Esophagus squamous epithelium (tissue), 4 donors: Measurements from ENCODE around the gene CRB2.

Experiments used
- POLR2A ChIP-seq, 4 donors: fragments of 450-650 bp; IDR thresholded peaks; one replicate each; pipeline ENCODE4 v1.6.1; 2017; ENCODE audit warnings: antibody characterized with exemption in 4 of 4, mild to moderate bottlenecking in 4 of 4, moderate library complexity in 3 of 4
- TF ChIP-seq, protein P1 (sequence below), 6 experiments: fragments of 450-650 bp in 4 of 6; fragments of 200-600 bp in 2 of 6; sonication (generic) in 2 of 6; IDR thresholded peaks; one replicate each; pipeline ENCODE4 v1.5.1; 2016 to 2019; ENCODE audit warnings: antibody characterized with exemption in 6 of 6, mild to moderate bottlenecking in 4 of 6, moderate library complexity in 4 of 6

DNA sequence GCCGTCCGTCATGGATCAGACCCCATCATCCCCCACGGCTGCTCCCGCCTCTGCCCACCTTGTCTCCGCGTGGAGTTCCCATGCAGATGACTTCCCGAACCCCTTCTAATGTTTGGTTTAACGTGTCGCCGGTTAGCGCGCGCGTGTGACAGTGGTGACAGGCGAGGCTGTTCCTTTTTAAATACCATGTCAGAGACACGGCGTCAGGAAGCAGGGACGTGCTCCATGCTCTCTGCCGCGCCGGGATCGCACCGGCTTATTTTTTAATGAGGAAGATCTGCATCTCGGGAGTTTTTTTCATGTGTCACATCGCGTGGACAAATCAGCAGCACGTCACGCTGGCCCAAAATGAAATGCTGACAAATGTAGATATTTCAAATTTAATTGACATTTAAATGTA, 35.9 kb downstream of the CRB2 start:
- no peak for TF ChIP-seq POLR2A (IDR thresholded peaks at IDR 0.05)
- TF ChIP-seq, protein P1, sequence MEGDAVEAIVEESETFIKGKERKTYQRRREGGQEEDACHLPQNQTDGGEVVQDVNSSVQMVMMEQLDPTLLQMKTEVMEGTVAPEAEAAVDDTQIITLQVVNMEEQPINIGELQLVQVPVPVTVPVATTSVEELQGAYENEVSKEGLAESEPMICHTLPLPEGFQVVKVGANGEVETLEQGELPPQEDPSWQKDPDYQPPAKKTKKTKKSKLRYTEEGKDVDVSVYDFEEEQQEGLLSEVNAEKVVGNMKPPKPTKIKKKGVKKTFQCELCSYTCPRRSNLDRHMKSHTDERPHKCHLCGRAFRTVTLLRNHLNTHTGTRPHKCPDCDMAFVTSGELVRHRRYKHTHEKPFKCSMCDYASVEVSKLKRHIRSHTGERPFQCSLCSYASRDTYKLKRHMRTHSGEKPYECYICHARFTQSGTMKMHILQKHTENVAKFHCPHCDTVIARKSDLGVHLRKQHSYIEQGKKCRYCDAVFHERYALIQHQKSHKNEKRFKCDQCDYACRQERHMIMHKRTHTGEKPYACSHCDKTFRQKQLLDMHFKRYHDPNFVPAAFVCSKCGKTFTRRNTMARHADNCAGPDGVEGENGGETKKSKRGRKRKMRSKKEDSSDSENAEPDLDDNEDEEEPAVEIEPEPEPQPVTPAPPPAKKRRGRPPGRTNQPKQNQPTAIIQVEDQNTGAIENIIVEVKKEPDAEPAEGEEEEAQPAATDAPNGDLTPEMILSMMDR (IDR thresholded peaks at IDR 0.05) = no peak
